H54 (cell line): Measurements from ENCODE around the gene ATP4A.
"Not testable (repeated sequence)": the region's sequence is repeated elsewhere in the genome, so short reads cannot be mapped to it uniquely, and the experiment has no call there.

ENCODE experiments used
- DNase-seq: peaks from one replicate; pipeline ENCODE4 v3.0.0; 2011; ENCODE audit warnings: low spot score, mixed read lengths; ENCODE audit not compliant: insufficient read length
- FAIRE-seq: peaks from 3 replicates; lab custom pipeline; 2011; peaks lifted over from hg19 to GRCh38; lab: Jason Lieb, UNC
- POLR2A ChIP-seq: IDR thresholded peaks from 2 replicates; pipeline ENCODE4 v1.6.1; 2011; ENCODE audit warnings: low read depth, mild to moderate bottlenecking, low read length

The ATP4A gene

GRCh38 chr19:35563207-35563829 lies at the start of gene ATP4A:
TSS of gene ATP4A (minus strand) at chr19:35563658. CDS start at chr19:35563629, 29 bp downstream.
- DNase-seq (no peak), FAIRE-seq (no peak)
- TF ChIP-seq POLR2A: no peak

GRCh38 chr19:35612559-35613321 lies 49.3 kb upstream of the ATP4A start, which contains the start of gene HAUS5:
TSS of gene HAUS5 (plus strand) at chr19:35612735. CDS start at chr19:35612795, 60 bp downstream.
- FAIRE-seq (peak; percentile 33), DNase-seq (peak; percentile 95)
- TF ChIP-seq POLR2A: peak; percentile 84

- FAIRE-seq (no peak), DNase-seq (no peak)
- TF ChIP-seq POLR2A: no peak
These were observed 48.7 kb upstream of the ATP4A start for GRCh38 chr19:35612224-35612558.

- no peak for TF ChIP-seq POLR2A
- DNase-seq (no peak), FAIRE-seq (no peak)
These were observed 46.4 kb upstream of the ATP4A start for GRCh38 chr19:35609851-35610353.

- DNase-seq (no peak), FAIRE-seq (no peak)
- TF ChIP-seq POLR2A: no peak
These were observed 44.8 kb upstream of the ATP4A start for GRCh38 chr19:35608251-35608650.

- TF ChIP-seq POLR2A: no peak
- no peak for FAIRE-seq
- DNase-seq: no peak
These were observed 44.2 kb upstream of the ATP4A start for GRCh38 chr19:35607661-35608060.

GRCh38 chr19:35607170-35607569 lies 43.7 kb upstream of the ATP4A start:
- FAIRE-seq: not testable (repeated sequence)

GRCh38 chr19:35604436-35604835 lies 41.0 kb upstream of the ATP4A start:
- not testable (repeated sequence) for FAIRE-seq, DNase-seq

More at GRCh38 chr19:35607170-35607569, 43.7 kb upstream of the ATP4A start:
- DNase-seq: not testable (repeated sequence)

- no peak for DNase-seq
- no peak for FAIRE-seq
- no peak for TF ChIP-seq POLR2A
These were observed 38.5 kb upstream of the ATP4A start for GRCh38 chr19:35601971-35602370.

GRCh38 chr19:35596366-35596999 lies 33.0 kb upstream of the ATP4A start:
- peak; percentile 44 for DNase-seq

GRCh38 chr19:35595928-35596327 lies 32.5 kb upstream of the ATP4A start:
- FAIRE-seq: no peak
- no peak for TF ChIP-seq POLR2A

More at GRCh38 chr19:35596366-35596999, 33.0 kb upstream of the ATP4A start:
- FAIRE-seq: no peak
- TF ChIP-seq POLR2A: no peak

GRCh38 chr19:35595026-35595425 lies 31.6 kb upstream of the ATP4A start:
- not testable (repeated sequence) for FAIRE-seq, DNase-seq

More at GRCh38 chr19:35595928-35596327, 32.5 kb upstream of the ATP4A start:
- DNase-seq: no peak

- FAIRE-seq: no peak
- no peak for DNase-seq
- no peak for TF ChIP-seq POLR2A
These were observed 28.8 kb upstream of the ATP4A start for GRCh38 chr19:35592226-35592625.

GRCh38 chr19:35590875-35591274 lies 27.4 kb upstream of the ATP4A start:
- DNase-seq (no peak), FAIRE-seq (no peak)
- TF ChIP-seq POLR2A: no peak
